Subcutaneous adipose tissue (tissue), 4 donors: ENCODE data around the gene NUCKS1. TPM values are rescaled to one million over a fixed set of nuclear protein-coding genes. Genes with fewer than 3 reads are reported as not detected.

Source experiments
- total RNA-seq, 4 donors: library from RNA; depleted of rRNA; stranded (reverse); fragments of >200 nt; gene quantifications; one replicate each; pipeline ENCODE4 v1.1.0, GENCODE V29; 2016
- TF ChIP-seq, protein P1 (sequence below): fragments of 450-650 bp; IDR thresholded peaks from one replicate; pipeline ENCODE4 v1.5.1; 2016; ENCODE audit warnings: low read depth, mild to moderate bottlenecking, control low read depth, antibody characterized with exemption, moderate library complexity

The NUCKS1 gene, protein sequence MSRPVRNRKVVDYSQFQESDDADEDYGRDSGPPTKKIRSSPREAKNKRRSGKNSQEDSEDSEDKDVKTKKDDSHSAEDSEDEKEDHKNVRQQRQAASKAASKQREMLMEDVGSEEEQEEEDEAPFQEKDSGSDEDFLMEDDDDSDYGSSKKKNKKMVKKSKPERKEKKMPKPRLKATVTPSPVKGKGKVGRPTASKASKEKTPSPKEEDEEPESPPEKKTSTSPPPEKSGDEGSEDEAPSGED
- total RNA-seq, result 100 to 1,000 TPM in 1 of 4 donors, 10 to 100 TPM in 3; 60.2 to 111 (median 74.3) TPM

DNA sequence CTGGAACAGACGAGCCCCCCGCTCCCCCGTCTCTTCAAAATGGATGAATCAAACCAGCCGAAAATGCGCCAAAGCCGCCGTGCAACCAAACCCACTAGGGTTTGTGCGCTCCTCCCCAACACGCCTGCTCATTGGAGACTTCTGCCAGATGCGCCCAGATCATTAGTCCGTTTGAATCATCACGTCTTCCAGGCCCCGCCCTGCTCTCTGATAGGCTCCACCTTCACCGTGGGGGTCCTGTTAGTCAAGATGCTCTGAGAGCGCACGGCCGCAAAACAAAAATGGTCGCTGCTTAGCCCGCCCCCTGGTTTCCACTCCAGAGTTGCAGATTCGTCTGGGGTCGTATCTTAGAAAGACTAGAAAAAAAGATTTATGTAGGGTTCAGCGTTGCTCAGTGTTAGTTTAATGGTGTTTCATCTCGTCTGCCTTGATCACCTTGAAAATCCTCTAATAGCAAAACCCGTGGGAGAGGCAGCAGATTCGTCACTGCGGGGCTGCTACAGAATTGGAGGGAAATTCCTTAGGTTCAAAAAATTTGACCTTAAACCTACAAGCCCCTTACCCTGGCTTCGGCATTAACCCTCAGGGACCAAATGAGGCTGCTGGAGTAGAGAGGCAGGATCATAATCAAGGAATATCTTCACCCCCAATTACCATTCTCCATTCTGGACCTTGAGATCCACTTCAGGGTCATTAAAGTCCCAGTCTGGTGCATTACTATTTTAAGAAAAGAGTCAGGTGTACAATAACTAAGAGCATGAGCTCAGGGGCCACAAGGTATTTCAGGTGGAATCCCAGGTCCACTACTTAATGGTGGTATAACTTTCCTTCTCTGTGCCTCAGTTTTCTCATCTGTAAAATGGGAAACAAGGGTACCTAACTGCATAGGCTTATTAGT lies at the start of gene NUCKS1:
TSS of gene NUCKS1 (minus strand) at position 45 of the 898 bp plus-strand sequence. CDS start 209 bp downstream, outside the sequence.
- TF ChIP-seq, protein P1, sequence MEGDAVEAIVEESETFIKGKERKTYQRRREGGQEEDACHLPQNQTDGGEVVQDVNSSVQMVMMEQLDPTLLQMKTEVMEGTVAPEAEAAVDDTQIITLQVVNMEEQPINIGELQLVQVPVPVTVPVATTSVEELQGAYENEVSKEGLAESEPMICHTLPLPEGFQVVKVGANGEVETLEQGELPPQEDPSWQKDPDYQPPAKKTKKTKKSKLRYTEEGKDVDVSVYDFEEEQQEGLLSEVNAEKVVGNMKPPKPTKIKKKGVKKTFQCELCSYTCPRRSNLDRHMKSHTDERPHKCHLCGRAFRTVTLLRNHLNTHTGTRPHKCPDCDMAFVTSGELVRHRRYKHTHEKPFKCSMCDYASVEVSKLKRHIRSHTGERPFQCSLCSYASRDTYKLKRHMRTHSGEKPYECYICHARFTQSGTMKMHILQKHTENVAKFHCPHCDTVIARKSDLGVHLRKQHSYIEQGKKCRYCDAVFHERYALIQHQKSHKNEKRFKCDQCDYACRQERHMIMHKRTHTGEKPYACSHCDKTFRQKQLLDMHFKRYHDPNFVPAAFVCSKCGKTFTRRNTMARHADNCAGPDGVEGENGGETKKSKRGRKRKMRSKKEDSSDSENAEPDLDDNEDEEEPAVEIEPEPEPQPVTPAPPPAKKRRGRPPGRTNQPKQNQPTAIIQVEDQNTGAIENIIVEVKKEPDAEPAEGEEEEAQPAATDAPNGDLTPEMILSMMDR, result no peak

DNA sequence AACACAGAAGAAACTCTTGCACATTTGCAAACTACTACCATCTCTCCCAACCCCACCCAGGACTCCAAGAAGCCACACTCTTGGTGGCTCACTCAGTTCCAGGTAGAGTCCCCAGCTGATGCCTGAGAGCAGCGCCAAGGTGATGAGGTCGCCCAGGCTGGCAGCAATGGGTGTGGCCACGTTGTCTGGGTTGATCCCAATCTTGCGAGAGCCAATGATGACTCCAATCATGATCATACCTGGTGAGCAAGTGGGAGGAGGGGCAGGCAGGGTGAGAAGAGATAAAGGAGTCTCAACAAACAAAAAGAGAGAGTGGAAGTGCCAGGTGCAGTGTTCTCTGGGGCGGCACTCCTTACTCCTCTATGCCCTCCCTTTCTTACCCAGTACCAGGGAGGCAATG lies 48.6 kb upstream of the NUCKS1 start:
- TF ChIP-seq, protein P1, result no peak

DNA sequence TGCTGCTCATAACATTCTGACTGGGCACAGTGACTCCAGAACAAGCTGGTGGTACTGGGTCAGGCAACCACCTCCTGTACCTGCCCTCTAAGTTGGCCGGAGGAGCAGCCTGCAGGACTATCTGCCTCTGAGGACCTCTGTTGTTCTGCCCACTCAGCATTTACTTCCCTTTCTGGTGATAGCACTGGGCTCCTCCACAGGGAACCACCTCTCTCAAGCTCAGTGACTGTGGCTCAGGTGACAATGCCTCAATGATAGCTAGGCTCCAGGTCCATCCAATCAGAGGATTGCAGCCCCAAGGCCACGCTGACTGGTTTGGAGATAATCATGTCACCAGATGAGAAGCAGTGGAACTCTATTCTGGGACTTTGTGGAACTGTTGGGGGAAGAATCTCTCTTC lies 47.2 kb upstream of the NUCKS1 start:
- TF ChIP-seq, protein P1, result no peak

DNA sequence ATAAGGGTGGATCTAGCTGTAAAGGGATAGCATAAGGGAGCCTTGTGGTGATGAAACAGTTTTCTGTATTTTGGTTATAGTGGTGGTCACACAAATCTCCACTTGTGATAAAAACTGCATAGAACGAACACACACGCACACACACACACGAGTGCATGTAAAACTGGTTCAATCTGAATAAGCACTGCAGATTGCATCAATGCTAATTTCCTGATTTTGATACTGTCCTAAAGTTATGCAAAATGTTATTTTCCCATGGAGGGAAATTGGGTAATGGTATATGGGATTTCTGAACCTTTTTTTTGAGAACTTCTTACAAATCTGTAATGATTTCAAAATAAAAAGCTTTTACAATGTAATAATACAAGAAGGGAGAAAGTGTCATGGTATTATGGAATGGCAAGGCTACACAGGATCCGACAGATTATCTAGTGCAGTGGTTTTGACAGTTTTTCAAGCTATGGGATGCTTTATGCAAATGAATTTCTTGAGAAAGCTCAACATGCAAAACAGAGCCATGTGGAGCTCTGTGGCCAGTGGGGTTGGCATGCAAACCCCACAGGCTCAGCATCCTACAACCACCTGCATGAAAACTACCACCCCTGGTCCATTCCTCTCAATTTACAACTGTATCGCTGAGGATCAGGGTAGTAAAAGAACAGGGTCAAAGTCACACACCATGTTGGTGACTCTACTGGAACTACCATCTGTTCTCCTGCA lies 44.2 kb upstream of the NUCKS1 start:
- TF ChIP-seq, protein P1, result no peak

DNA sequence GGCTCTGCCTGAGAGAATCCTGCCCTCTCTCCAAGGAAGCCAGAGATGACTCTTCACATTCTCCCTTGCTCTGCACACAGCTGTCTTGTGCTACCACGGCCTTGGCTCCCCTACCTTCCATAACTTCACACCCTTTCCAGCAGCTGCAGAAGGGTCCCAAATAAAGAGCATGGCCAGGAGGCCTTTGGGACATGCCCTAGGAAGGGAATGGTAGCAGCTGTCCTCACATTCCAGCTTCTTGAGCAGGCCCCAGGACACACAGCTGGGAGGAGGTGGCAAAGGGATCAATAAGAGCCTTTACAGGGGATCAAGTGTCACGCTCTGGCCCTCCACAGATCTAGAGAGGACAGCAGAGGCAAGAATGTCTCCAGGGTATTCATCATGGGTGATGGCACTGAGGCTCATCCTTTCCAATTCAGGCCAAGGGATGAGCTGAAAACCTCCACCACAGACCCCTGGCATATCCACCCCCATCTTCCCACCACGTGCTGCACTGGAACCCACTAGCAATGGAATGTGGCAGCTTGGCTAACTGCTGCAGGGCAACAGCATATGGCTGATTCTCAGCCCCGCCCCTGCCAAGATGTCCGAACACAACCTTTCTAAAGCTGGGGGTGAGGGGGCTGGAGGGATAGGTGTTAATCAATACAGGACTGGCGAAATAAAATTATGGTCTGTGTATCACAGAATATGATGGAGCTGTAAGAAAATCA lies 43.1 kb upstream of the NUCKS1 start:
- TF ChIP-seq, protein P1, result no peak

DNA sequence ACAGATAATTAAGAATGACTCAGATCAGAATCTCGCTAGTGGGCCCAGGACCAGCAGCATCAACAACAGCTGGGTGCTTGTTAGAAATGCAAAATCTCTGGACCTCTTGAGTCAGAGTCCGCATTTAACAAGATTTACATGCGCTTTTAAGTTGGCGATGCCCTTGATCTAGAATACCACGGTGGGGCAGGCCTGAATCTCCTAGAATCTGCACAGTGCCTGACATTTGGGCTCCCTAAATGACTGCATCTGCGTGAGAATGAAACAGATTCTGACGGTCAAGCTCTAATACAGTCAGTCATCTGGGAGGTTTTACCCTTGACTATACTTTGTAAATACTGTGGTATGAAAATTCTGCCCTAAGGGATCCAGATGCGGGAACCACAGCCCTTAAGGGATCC lies 42.5 kb upstream of the NUCKS1 start:
- TF ChIP-seq, protein P1, result no peak
